IMR-90 (cell line): ENCODE data around the gene CDK14. TPM values are rescaled to one million over a fixed set of nuclear protein-coding genes. Genes with fewer than 3 reads are reported as not detected.

ENCODE experiments used
- ATAC-seq: fragments of 200-7000 bp; cut with Tn5 transposase; 2 replicates; pipeline ENCODE4 v1.9.1; 2020; ENCODE audit warnings: low read depth, mild to moderate bottlenecking, moderate library complexity
- BruUV-seq: library from RNA; stranded (reverse); fragments of 400-500 nt; replicated peaks from 2 replicates; lab custom pipeline; 2021; lab: Mats Ljungman, UMichigan
- CTCF ChIA-PET: fragments of 300-600 bp; formaldehyde crosslinking; extraction: SDS; loops from one replicate; lab custom pipeline; 2021; ENCODE audit warnings: antibody characterized with exemption; lab: Yijun Ruan, JAX
- POLR2A ChIA-PET: fragments of 300-600 bp; sonication (Branson Sonifier 250); formaldehyde crosslinking; loops from one replicate; lab custom pipeline; 2022; ENCODE audit warnings: antibody characterized with exemption; ENCODE audit not compliant: unreplicated experiment; lab: Charles Lee
- DNase-seq: peaks from one replicate; pipeline ENCODE4 v3.0.0; 2013
- H2AFZ ChIP-seq: replicated peaks from 2 replicates; pipeline ENCODE3; 2013; ENCODE audit warnings: low read length, mild to moderate bottlenecking; ENCODE audit not compliant: poor library complexity
- H2AK5ac ChIP-seq: 2 replicates; pipeline ENCODE4 v1.6.1; 2013; ENCODE audit warnings: low read depth, low read length, inconsistent platforms
- H2AK9ac ChIP-seq: replicated peaks from 2 replicates; pipeline ENCODE3; 2013; ENCODE audit warnings: mild to moderate bottlenecking, low read depth, low read length, moderate library complexity; ENCODE audit not compliant: poor library complexity
- H2BK120ac ChIP-seq: 2 replicates; pipeline ENCODE4 v1.6.1; 2013; ENCODE audit warnings: low read depth, low read length, inconsistent platforms
- H2BK15ac ChIP-seq: 3 replicates; pipeline ENCODE4 v1.6.1; 2013; ENCODE audit warnings: low read depth, low read length, inconsistent platforms
- H2BK20ac ChIP-seq: 2 replicates; pipeline ENCODE4 v1.6.1; 2013; ENCODE audit warnings: low read depth, mild to moderate bottlenecking, inconsistent platforms, low read length, moderate library complexity
- H2BK5ac ChIP-seq: 2 replicates; pipeline ENCODE4 v1.6.1; 2013; ENCODE audit warnings: mild to moderate bottlenecking, low read depth, low read length, inconsistent platforms; ENCODE audit not compliant: poor library complexity, severe bottlenecking
- H3K14ac ChIP-seq: replicated peaks from 2 replicates; pipeline ENCODE4 v1.6.1; 2013; ENCODE audit warnings: low read depth, low read length, inconsistent platforms
- H3K18ac ChIP-seq: 2 replicates; pipeline ENCODE4 v1.6.1; 2013; ENCODE audit warnings: low read depth, low read length, control low read depth
- H3K23ac ChIP-seq: 2 replicates; pipeline ENCODE4 v1.6.1; 2013; ENCODE audit warnings: low read depth, low read length, inconsistent platforms
- H3K27ac ChIP-seq: 2 replicates; pipeline ENCODE4 v1.5.1; 2013; ENCODE audit warnings: mild to moderate bottlenecking, control low read depth, low read length; ENCODE audit not compliant: insufficient read depth
- H3K27me3 ChIP-seq: 2 replicates; pipeline ENCODE4 v1.6.1; 2013; ENCODE audit warnings: low read length; ENCODE audit not compliant: control insufficient read depth, insufficient read depth
- H3K36me3 ChIP-seq: 2 replicates; pipeline ENCODE4 v1.6.1; 2013; ENCODE audit warnings: low read length, mixed read lengths; ENCODE audit not compliant: control insufficient read depth, insufficient read depth
- H3K4ac ChIP-seq: 2 replicates; pipeline ENCODE4 v1.6.1; 2013; ENCODE audit warnings: low read depth, low read length, inconsistent platforms
- H3K4me1 ChIP-seq: 2 replicates; pipeline ENCODE4 v1.6.1; 2013; ENCODE audit warnings: low read length, mixed read lengths; ENCODE audit not compliant: control insufficient read depth, insufficient read depth
- H3K4me2 ChIP-seq: 2 replicates; pipeline ENCODE4 v1.6.1; 2013; ENCODE audit warnings: low read depth, mild to moderate bottlenecking, control low read depth, low read length, moderate library complexity
- H3K4me3 ChIP-seq: 2 replicates; pipeline ENCODE4 v1.5.1; 2013; ENCODE audit warnings: low read depth, mild to moderate bottlenecking, control low read depth, low read length, moderate library complexity; ENCODE audit not compliant: insufficient read depth
- H3K56ac ChIP-seq: 2 replicates; pipeline ENCODE4 v1.6.1; 2013; ENCODE audit warnings: low read length, inconsistent platforms; ENCODE audit not compliant: insufficient read depth; ENCODE audit errors: extremely low read depth
- H3K79me1 ChIP-seq, 2 experiments: 2 replicates each; pipeline ENCODE4 v1.6.1; 2013; ENCODE audit warnings: low read length in 2 of 2, inconsistent platforms in 1 of 2, low read depth in 1 of 2
- H3K9ac ChIP-seq: 2 replicates; pipeline ENCODE4 v1.6.1; 2013; ENCODE audit warnings: low read depth, low read length, control low read depth
- H3K9me1 ChIP-seq: 2 replicates; pipeline ENCODE4 v1.6.1; 2013; ENCODE audit warnings: low read length, inconsistent platforms; ENCODE audit not compliant: insufficient read depth
- H3K9me3 ChIP-seq: 2 replicates; pipeline ENCODE4 v1.6.1; 2013; ENCODE audit warnings: low read length; ENCODE audit not compliant: control insufficient read depth, insufficient read depth
- H4K20me1 ChIP-seq: 2 replicates; pipeline ENCODE4 v1.6.1; 2013; ENCODE audit warnings: low read length, inconsistent platforms; ENCODE audit not compliant: insufficient read depth
- H4K5ac ChIP-seq: 2 replicates; pipeline ENCODE4 v1.6.1; 2013; ENCODE audit warnings: mild to moderate bottlenecking, low read depth, low read length, control low read depth
- H4K8ac ChIP-seq, 2 experiments: 2 replicates each; pipeline ENCODE4 v1.6.1; 2013; ENCODE audit warnings: low read depth in 2 of 2, low read length in 2 of 2, control low read depth in 1 of 2, inconsistent platforms in 1 of 2
- H4K91ac ChIP-seq: 2 replicates; pipeline ENCODE4 v1.6.1; 2013; ENCODE audit warnings: low read depth, low read length, inconsistent platforms; ENCODE audit not compliant: insufficient read depth
- BHLHE40 ChIP-seq: fragments of 150-350 bp; IDR thresholded peaks from 2 replicates; pipeline ENCODE4 v1.6.1; 2016; ENCODE audit warnings: mild to moderate bottlenecking, low read depth, low read length
- CEBPB ChIP-seq: IDR thresholded peaks from 2 replicates; pipeline ENCODE4 v1.6.1; 2012; ENCODE audit warnings: low read depth, low read length, improper control_type of control experiment
- CHD1 ChIP-seq: IDR thresholded peaks from 2 replicates; pipeline ENCODE4 v1.6.1; 2012; ENCODE audit warnings: low read depth, low read length, improper control_type of control experiment
- CTCF ChIP-seq: conservative IDR thresholded peaks from 2 replicates; pipeline ENCODE4 v1.5.1; 2012; ENCODE audit warnings: mild to moderate bottlenecking, low read depth, low read length, improper control_type of control experiment
- ELK1 ChIP-seq: fragments of 150-350 bp; IDR thresholded peaks from 2 replicates; pipeline ENCODE4 v1.6.1; 2016; ENCODE audit warnings: low read depth, mild to moderate bottlenecking, low read length, moderate library complexity, borderline replicate concordance
- FOS ChIP-seq: fragments of 150-350 bp; IDR thresholded peaks from 2 replicates; pipeline ENCODE4 v1.6.1; 2016; ENCODE audit warnings: low read depth, low read length
- MAFK ChIP-seq: IDR thresholded peaks from 2 replicates; pipeline ENCODE4 v1.6.1; 2012; ENCODE audit warnings: low read depth, low read length, improper control_type of control experiment
- MAZ ChIP-seq: IDR thresholded peaks from 2 replicates; pipeline ENCODE4 v1.6.1; 2012; ENCODE audit warnings: low read depth, mild to moderate bottlenecking, low read length, improper control_type of control experiment, moderate library complexity, borderline replicate concordance
- MXI1 ChIP-seq: IDR thresholded peaks from 2 replicates; pipeline ENCODE4 v1.6.1; 2012; ENCODE audit warnings: low read depth, mild to moderate bottlenecking, low read length, moderate library complexity, borderline replicate concordance
- NFE2L2 ChIP-seq: fragments of 150-350 bp; IDR thresholded peaks from 2 replicates; pipeline ENCODE4 v1.6.1; 2016; ENCODE audit warnings: low read depth, mild to moderate bottlenecking, low read length
- POLR2A ChIP-seq: IDR thresholded peaks from 2 replicates; pipeline ENCODE4 v1.6.1; 2012; ENCODE audit warnings: mild to moderate bottlenecking, low read depth, low read length
- RAD21 ChIP-seq: IDR thresholded peaks from 2 replicates; pipeline ENCODE4 v1.6.1; 2012; ENCODE audit warnings: low read length, improper control_type of control experiment
- RCOR1 ChIP-seq: IDR thresholded peaks from 2 replicates; pipeline ENCODE4 v1.6.1; 2012; ENCODE audit warnings: mild to moderate bottlenecking, low read length, improper control_type of control experiment; ENCODE audit not compliant: insufficient replicate concordance
- RFX5 ChIP-seq: IDR thresholded peaks from 2 replicates; pipeline ENCODE4 v1.8.0; 2012; ENCODE audit warnings: low read depth, mild to moderate bottlenecking, low read length, moderate library complexity
- SMC3 ChIP-seq: fragments of 150-350 bp; IDR thresholded peaks from 2 replicates; pipeline ENCODE4 v1.6.1; 2016; ENCODE audit warnings: low read depth, mild to moderate bottlenecking, antibody characterized with exemption, low read length, moderate library complexity
- USF2 ChIP-seq: fragments of 150-350 bp; IDR thresholded peaks from 2 replicates; pipeline ENCODE4 v1.6.1; 2017; ENCODE audit warnings: mild to moderate bottlenecking, antibody characterized with exemption, low read length, low read depth
- WGBS, 2 experiments: methylation state at CpG; one replicate each; pipeline versions ENCODE4 v1.1.5 to v1.1.7; 2013; ENCODE audit warnings: missing lambda C conversion rate in 2 of 2; ENCODE audit not compliant: insufficient read length in 1 of 2; ENCODE audit errors: extremely low coverage in 2 of 2; 5-methylcytosine and 5-hydroxymethylcytosine counted together
- dilution Hi-C: fragments of 300-500 bp; cut with HindIII; formaldehyde crosslinking; loops from one replicate; pipeline ENCODE4 v1.14.3; 2018; ENCODE audit warnings: low sequenced_read_pairs; ENCODE audit not compliant: unreplicated experiment
- in situ Hi-C: fragments of 300-500 bp; cut with MboI; formaldehyde crosslinking; loops from 3 replicates; pipeline ENCODE4 v1.14.3; 2019; ENCODE audit warnings: low sequenced_read_pairs, inconsistent platforms, mixed read lengths
- intact Hi-C: fragments of 100-400 bp; cut with micrococcal nuclease; formaldehyde crosslinking; loops from 2 replicates; pipeline ENCODE4 v1.10.0; 2022
- polyA plus RNA-seq, 3 experiments: library from polyadenylated mRNA; depleted of rRNA; stranded (reverse); fragments of >200 nt; gene quantifications; 2 replicates each; pipeline ENCODE4 v1.2.3, GENCODE V29; 2012; ENCODE audit warnings: low replicate concordance in 1 of 3
- total RNA-seq: library from RNA; depleted of rRNA; stranded (reverse); fragments of >200 nt; gene quantifications from 2 replicates; pipeline ENCODE4 v1.2.3, GENCODE V29; 2012

The CDK14 gene
- total and polyA plus RNA-seq, 2 of the 4 experiments (the other 2 are of a cell fraction), result 10.1 to 29.6 TPM

GRCh38 chr7:91201442-91202113 is 605.5 kb downstream of the CDK14 start:
- no peak overlapping the region for H3K4ac ChIP-seq
- H3K27ac ChIP-seq, result no peak overlapping the region
- H2AK5ac ChIP-seq, result no peak overlapping the region
- ChIA-PET CTCF (no interaction called here), POLR2A (no interaction called here)
- intact Hi-C loops (no loop called here), dilution Hi-C loops (no loop called here), in situ Hi-C loops (no loop called here)
- no peak overlapping the region for H4K8ac ChIP-seq
- H4K5ac ChIP-seq, result no peak overlapping the region
- no peaks in the 10 kb centered on the region for H4K20me1 ChIP-seq
- no peak overlapping the region for H3K18ac ChIP-seq
- no peak overlapping the region for H3K14ac ChIP-seq
- no CpG with 5 or more reads among the region's 9 CpGs for WGBS, 2 experiments
- no peak overlapping the region for H2BK15ac ChIP-seq
- no peak for ATAC-seq
- H2AFZ ChIP-seq, result no peak overlapping the region
- H3K36me3 ChIP-seq, result no peaks in the 10 kb centered on the region
- no peak overlapping the region for H4K91ac ChIP-seq
- H3K27me3 ChIP-seq, result no peaks in the 10 kb centered on the region
- no peak overlapping the region for H3K9ac ChIP-seq
- TF ChIP-seq MAFK, result no peak
- no peak for TF ChIP-seq CTCF
- no peak for TF ChIP-seq SMC3
- TF ChIP-seq MXI1, result no peak
- no peak for TF ChIP-seq RCOR1
- no peak for TF ChIP-seq ELK1
- no peak for TF ChIP-seq FOS
- TF ChIP-seq BHLHE40, result no peak
- TF ChIP-seq CHD1, result no peak
- TF ChIP-seq NFE2L2, result no peak
- TF ChIP-seq USF2, result no peak
- no peak for TF ChIP-seq RAD21
- no peak for TF ChIP-seq CEBPB
- no peak for TF ChIP-seq RFX5
- no peak for TF ChIP-seq MAZ
- TF ChIP-seq POLR2A, result no peak
- no TSS peak for BruUV-seq
- no peaks in the 10 kb centered on the region for H3K4me1 ChIP-seq
- H3K4me2 ChIP-seq, result no peak overlapping the region
- H3K23ac ChIP-seq, result no peak overlapping the region
- no peak overlapping the region for H2BK120ac ChIP-seq
- H3K56ac ChIP-seq, result no peak overlapping the region
- no peaks in the 10 kb centered on the region for H3K79me1 ChIP-seq
- no peak overlapping the region for H2AK9ac ChIP-seq
- H2BK5ac ChIP-seq, result no peak overlapping the region
- no peak overlapping the region for H3K4me3 ChIP-seq
- H3K9me1 ChIP-seq, result no peaks in the 10 kb centered on the region
- no peak overlapping the region for H2BK20ac ChIP-seq
- no peaks in the 10 kb centered on the region for H3K9me3 ChIP-seq
- no peak for DNase-seq
